Endodermal cell (in vitro differentiated cells): Measurements from ENCODE around the gene STX1A. TPM values are rescaled to one million over a fixed set of nuclear protein-coding genes. Genes with fewer than 3 reads are reported as not detected.

Source experiments
- DNase-seq: peaks from one replicate; pipeline ENCODE4 v3.0.0-alpha.2; 2017
- H3K27ac ChIP-seq: 2 replicates; pipeline ENCODE4 v1.5.1; 2013; ENCODE audit warnings: mild to moderate bottlenecking, low read depth, low read length, moderate library complexity
- H3K27me3 ChIP-seq: 2 replicates; pipeline ENCODE4 v1.6.1; 2013; ENCODE audit warnings: mild to moderate bottlenecking, low read length, moderate library complexity; ENCODE audit not compliant: insufficient read depth, control insufficient read depth, poor library complexity, severe bottlenecking
- H3K36me3 ChIP-seq: 2 replicates; pipeline ENCODE4 v1.7.0; 2013; ENCODE audit warnings: mild to moderate bottlenecking, low read length, moderate library complexity; ENCODE audit not compliant: control insufficient read depth, insufficient read depth
- H3K4me1 ChIP-seq: one replicate; pipeline ENCODE4 v1.7.0; 2013; ENCODE audit warnings: low read length; ENCODE audit not compliant: control insufficient read depth, insufficient read depth
- H3K4me3 ChIP-seq: 2 replicates; pipeline ENCODE4 v1.5.1; 2013; ENCODE audit warnings: mild to moderate bottlenecking, low read length, moderate library complexity
- H3K9ac ChIP-seq: 2 replicates; pipeline ENCODE4 v1.6.1; 2013; ENCODE audit warnings: mild to moderate bottlenecking, low read length, moderate library complexity; ENCODE audit not compliant: poor library complexity, severe bottlenecking; ENCODE audit errors: extremely low read depth
- H3K9me3 ChIP-seq: 2 replicates; pipeline ENCODE4 v1.6.1; 2013; ENCODE audit warnings: mild to moderate bottlenecking, low read length, moderate library complexity; ENCODE audit not compliant: control insufficient read depth
- H3K27ac Mint-ChIP-seq: 2 replicates; pipeline ENCODE4 v1.8.0; 2020; ENCODE audit warnings: mixed read lengths
- H3K27me3 Mint-ChIP-seq: 2 replicates; pipeline ENCODE4 v1.8.0; 2021; ENCODE audit warnings: mild to moderate bottlenecking, mixed read lengths; ENCODE audit not compliant: insufficient read depth
- H3K36me3 Mint-ChIP-seq: 2 replicates; pipeline ENCODE4 v1.8.0; 2020; ENCODE audit warnings: low read depth, mixed read lengths
- H3K4me1 Mint-ChIP-seq: 2 replicates; pipeline ENCODE4 v1.8.0; 2020; ENCODE audit warnings: mixed read lengths
- H3K4me3 Mint-ChIP-seq: 2 replicates; pipeline ENCODE4 v1.8.0; 2020; ENCODE audit warnings: mild to moderate bottlenecking, moderate library complexity, mixed read lengths
- H3K9me3 Mint-ChIP-seq: 2 replicates; pipeline ENCODE4 v1.8.0; 2020; ENCODE audit warnings: mild to moderate bottlenecking, mixed read lengths
- CTCF ChIP-seq: fragments of 200-600 bp; sonication (generic); conservative IDR thresholded peaks from 2 replicates; pipeline ENCODE4 v1.5.0; 2021; ENCODE audit warnings: antibody characterized with exemption, mild to moderate bottlenecking
- WGBS, 2 experiments: methylation state at CpG; one replicate each; pipeline versions ENCODE4 v1.1.5 to v1.1.7; 2013; ENCODE audit warnings: missing lambda C conversion rate in 2 of 2, mixed read lengths in 1 of 2; ENCODE audit not compliant: insufficient coverage in 1 of 2, insufficient read length in 1 of 2; 5-methylcytosine and 5-hydroxymethylcytosine counted together
- total RNA-seq, 2 donors: library from RNA; stranded (reverse); fragmentation: NEBNext Ultra II Directional in 1 of 2; extraction: Animal tissue kit (Norgen Biotek cat#: 25700) in 1 of 2; gene quantifications; 2 replicates in 1 of 2; 3 replicates in 1 of 2; pipeline ENCODE4 v1.2.1, GENCODE V29; 2021

Gene STX1A
- total RNA-seq, 2 donors from 2014 or later: 23.0 to 34.4 TPM

DNA sequence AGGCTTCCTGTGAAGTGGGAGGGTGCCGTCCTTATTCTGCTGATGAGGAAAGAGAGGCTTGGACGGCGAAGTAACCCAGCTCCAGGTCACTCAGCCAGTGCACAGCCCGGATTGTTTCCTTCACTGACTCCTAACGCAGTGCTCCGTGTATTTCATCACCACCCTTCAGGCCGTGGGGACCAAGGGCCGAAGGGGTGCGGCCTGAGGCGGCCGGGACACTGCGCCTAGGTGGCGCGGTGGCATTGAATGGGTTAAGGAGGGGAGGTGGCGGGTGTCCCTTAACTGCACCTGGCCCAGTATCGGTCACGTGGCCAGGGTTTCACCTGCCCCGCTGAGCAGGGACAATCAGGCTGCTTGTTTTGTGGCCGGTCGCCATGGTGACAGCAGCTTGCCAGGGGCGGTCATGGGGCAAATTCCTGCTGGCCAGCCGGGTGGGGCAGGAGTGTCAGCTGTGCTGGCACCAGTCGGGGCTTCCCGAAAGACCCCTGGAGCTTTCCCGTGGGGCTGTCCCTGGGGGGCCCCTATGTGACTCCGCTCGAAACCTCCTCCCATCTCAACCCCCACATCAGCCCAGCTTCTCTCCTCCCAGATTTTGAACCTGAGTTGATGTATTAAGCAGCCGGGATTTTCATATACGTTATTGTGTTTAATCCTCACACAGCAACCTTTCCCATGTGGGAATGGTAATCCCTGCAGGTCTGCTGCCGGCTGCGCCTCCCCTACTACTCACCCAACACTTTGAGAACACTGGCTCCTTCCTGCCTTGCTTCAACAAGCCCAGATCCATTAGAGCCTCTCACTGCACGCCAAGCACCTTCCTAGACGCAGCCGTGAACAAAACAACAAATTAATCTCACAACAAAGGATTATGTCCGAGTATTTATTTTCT, 23.5 kb upstream of the STX1A start:
- Histone ChIP-seq H3K27me3 (no peaks in the 10 kb centered on the region), H3K36me3 (no peaks in the 10 kb centered on the region), H3K9ac (peak overlapping the region; percentile 84), H3K4me3 (peak overlapping the region; percentile 69), H3K9me3 (no peaks in the 10 kb centered on the region), H3K4me1 (peaks cover 11% of the 10 kb centered on the region), H3K27ac (peak overlapping the region; percentile 69)
- DNase-seq: peak; percentile 100
- peak overlapping the region; percentile 47 for H3K4me3 Mint-ChIP-seq
- H3K36me3 Mint-ChIP-seq: peaks cover 5% of the 10 kb centered on the region
- H3K27me3 Mint-ChIP-seq: no peaks in the 10 kb centered on the region
- TF ChIP-seq CTCF: no peak
- 11 to 18% methylated on average over 18 to 35 of the region's 35 CpGs for WGBS, 2 experiments
- no peaks in the 10 kb centered on the region for H3K9me3 Mint-ChIP-seq
- H3K4me1 Mint-ChIP-seq: peaks cover 31% of the 10 kb centered on the region
- peak overlapping the region; percentile 99 for H3K27ac Mint-ChIP-seq

- peak; percentile 91 for DNase-seq
- H3K36me3 ChIP-seq: peaks cover 4% of the 10 kb centered on the region
- Mint-ChIP-seq H3K36me3 (peaks cover 2% of the 10 kb centered on the region), H3K4me3 (peak overlapping the region; percentile 47), H3K4me1 (peaks cover 31% of the 10 kb centered on the region), H3K27me3 (no peaks in the 10 kb centered on the region), H3K9me3 (no peaks in the 10 kb centered on the region), H3K27ac (peak overlapping the region; percentile 99)
- peaks cover 11% of the 10 kb centered on the region for H3K4me1 ChIP-seq
- H3K27ac ChIP-seq: peak overlapping the region; percentile 55
- 44% methylated on average over 4 to 7 of the region's 7 CpGs for WGBS, 2 experiments
- H3K9ac ChIP-seq: peak overlapping the region; percentile 84
- no peak for TF ChIP-seq CTCF
- no peaks in the 10 kb centered on the region for H3K27me3 ChIP-seq
- H3K4me3 ChIP-seq: no peak overlapping the region
- H3K9me3 ChIP-seq: no peaks in the 10 kb centered on the region
These were observed 22.9 kb upstream of the STX1A start for GRCh38 chr7:73742338-73742752.

DNA sequence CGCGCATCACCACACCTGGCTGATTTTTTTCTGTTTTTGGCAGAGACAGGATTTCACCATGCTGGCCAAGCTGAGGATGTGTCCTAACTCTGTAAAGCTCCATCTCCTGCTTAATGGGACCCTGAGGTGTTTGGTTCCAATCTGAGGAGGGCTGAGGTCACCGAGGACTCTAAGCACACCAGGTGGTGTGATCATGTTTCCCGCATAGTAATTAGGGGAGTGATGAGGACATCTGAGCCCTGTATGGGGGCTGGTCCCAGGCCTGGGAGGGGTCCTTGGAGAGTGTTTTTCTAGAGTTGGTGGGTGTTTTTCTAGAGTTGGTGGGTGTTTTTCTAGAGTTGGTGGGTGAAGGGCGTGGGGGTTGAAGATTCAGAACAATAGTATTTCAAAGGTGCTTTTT, 22.1 kb upstream of the STX1A start:
- H3K36me3 ChIP-seq: peaks cover 11% of the 10 kb centered on the region
- Mint-ChIP-seq H3K27ac (peak overlapping the region; percentile 99), H3K4me1 (peaks cover 31% of the 10 kb centered on the region), H3K9me3 (no peaks in the 10 kb centered on the region), H3K27me3 (no peaks in the 10 kb centered on the region), H3K36me3 (peaks cover 7% of the 10 kb centered on the region), H3K4me3 (peak overlapping the region; percentile 47)
- no peaks in the 10 kb centered on the region for H3K9me3 ChIP-seq
- H3K27ac ChIP-seq: no peak overlapping the region
- no peak overlapping the region for H3K4me3 ChIP-seq
- H3K9ac ChIP-seq: peak overlapping the region; percentile 84
- WGBS, 2 experiments: 63 to 83% methylated on average over 2 to 5 of the region's 5 CpGs
- DNase-seq: peak; percentile 86
- no peaks in the 10 kb centered on the region for H3K27me3 ChIP-seq
- TF ChIP-seq CTCF: no peak
- peaks cover 11% of the 10 kb centered on the region for H3K4me1 ChIP-seq
